Trophoblast cell (in vitro differentiated cells and primary cell): ENCODE results near the gene CDK2AP2.

Experiments
- DNase-seq, 2 donors: peaks; one replicate each; pipeline ENCODE4 v3.0.0-alpha.2; 2016
- H2AFZ ChIP-seq: 2 replicates; pipeline ENCODE4 v1.6.1; 2013; ENCODE audit warnings: low read length, moderate library complexity, mild to moderate bottlenecking; ENCODE audit not compliant: insufficient read depth, poor library complexity
- H2AK5ac ChIP-seq: 2 replicates; pipeline ENCODE4 v1.6.1; 2013; ENCODE audit warnings: mild to moderate bottlenecking, low read length
- H2BK120ac ChIP-seq: 2 replicates; pipeline ENCODE4 v1.6.1; 2013; ENCODE audit warnings: low read length, mild to moderate bottlenecking, moderate library complexity; ENCODE audit not compliant: insufficient read depth, poor library complexity
- H2BK12ac ChIP-seq: 2 replicates; pipeline ENCODE4 v1.6.1; 2013; ENCODE audit warnings: mild to moderate bottlenecking, low read length, moderate library complexity
- H2BK5ac ChIP-seq: 2 replicates; pipeline ENCODE4 v1.6.1; 2013; ENCODE audit warnings: low read length, low read depth, moderate library complexity, mild to moderate bottlenecking; ENCODE audit not compliant: poor library complexity
- H3K14ac ChIP-seq: 2 replicates; pipeline ENCODE4 v1.6.1; 2013; ENCODE audit warnings: mild to moderate bottlenecking, low read length
- H3K18ac ChIP-seq: 2 replicates; pipeline ENCODE4 v1.6.1; 2013; ENCODE audit warnings: mild to moderate bottlenecking, low read length
- H3K23ac ChIP-seq: 2 replicates; pipeline ENCODE4 v1.6.1; 2013; ENCODE audit warnings: low read length
- H3K27ac ChIP-seq: 2 replicates; pipeline ENCODE4 v1.5.1; 2013; ENCODE audit warnings: low read depth, mild to moderate bottlenecking, inconsistent platforms, low read length, moderate library complexity
- H3K27me3 ChIP-seq: 2 replicates; pipeline ENCODE4 v1.6.1; 2013; ENCODE audit warnings: inconsistent platforms, mild to moderate bottlenecking, low read length, moderate library complexity; ENCODE audit not compliant: insufficient read depth
- H3K36me3 ChIP-seq, 2 experiments: 1 replicate in 1 of 2; 2 replicates in 1 of 2; pipeline ENCODE4 v1.6.1; 2013; ENCODE audit warnings: low read length in 2 of 2, mild to moderate bottlenecking in 2 of 2, moderate library complexity in 1 of 2; ENCODE audit not compliant: insufficient read depth in 2 of 2, control insufficient read depth in 1 of 2
- H3K4ac ChIP-seq: 2 replicates; pipeline ENCODE4 v1.6.1; 2013; ENCODE audit warnings: low read depth, mild to moderate bottlenecking, low read length, moderate library complexity
- H3K4me1 ChIP-seq, 2 experiments: 1 replicate in 1 of 2; 2 replicates in 1 of 2; pipeline ENCODE4 v1.6.1; 2013; ENCODE audit warnings: low read length in 2 of 2, mild to moderate bottlenecking in 2 of 2, moderate library complexity in 1 of 2; ENCODE audit not compliant: insufficient read depth in 2 of 2, control insufficient read depth in 1 of 2
- H3K4me2 ChIP-seq: 2 replicates; pipeline ENCODE4 v1.6.1; 2013; ENCODE audit warnings: inconsistent platforms, mild to moderate bottlenecking, low read length, moderate library complexity
- H3K4me3 ChIP-seq: 2 replicates; pipeline ENCODE4 v1.5.1; 2013; ENCODE audit warnings: mild to moderate bottlenecking, low read depth, low read length, inconsistent platforms
- H3K79me1 ChIP-seq: one replicate; pipeline ENCODE4 v1.6.1; 2013; ENCODE audit warnings: low read length
- H3K79me2 ChIP-seq: 2 replicates; pipeline ENCODE4 v1.6.1; 2013; ENCODE audit warnings: low read length, mild to moderate bottlenecking; ENCODE audit not compliant: control insufficient read depth, insufficient read depth, poor library complexity
- H3K9ac ChIP-seq: 2 replicates; pipeline ENCODE4 v1.6.1; 2013; ENCODE audit warnings: mild to moderate bottlenecking, low read length
- H3K9me3 ChIP-seq: 2 replicates; pipeline ENCODE4 v1.6.1; 2013; ENCODE audit warnings: low read depth, mild to moderate bottlenecking, control low read depth, inconsistent platforms, low read length; ENCODE audit not compliant: insufficient read depth
- H4K12ac ChIP-seq: 2 replicates; pipeline ENCODE4 v1.6.1; 2013; ENCODE audit warnings: low read depth, mild to moderate bottlenecking, low read length, moderate library complexity
- H4K8ac ChIP-seq: 2 replicates; pipeline ENCODE4 v1.6.1; 2013; ENCODE audit warnings: low read depth, mild to moderate bottlenecking, low read length, moderate library complexity
- H4K91ac ChIP-seq: one replicate; pipeline ENCODE4 v1.6.1; 2013; ENCODE audit warnings: low read depth, mild to moderate bottlenecking, low read length, moderate library complexity
- WGBS: extraction: QIAGEN DNeasy Blood & Tissue Kit; methylation state at CpG from one replicate; pipeline ENCODE4 v1.1.7; 2013; ENCODE audit warnings: missing lambda C conversion rate; ENCODE audit not compliant: insufficient read length, insufficient coverage; ENCODE audit errors: extremely low coverage; 5-methylcytosine and 5-hydroxymethylcytosine counted together

Gene CDK2AP2

DNA sequence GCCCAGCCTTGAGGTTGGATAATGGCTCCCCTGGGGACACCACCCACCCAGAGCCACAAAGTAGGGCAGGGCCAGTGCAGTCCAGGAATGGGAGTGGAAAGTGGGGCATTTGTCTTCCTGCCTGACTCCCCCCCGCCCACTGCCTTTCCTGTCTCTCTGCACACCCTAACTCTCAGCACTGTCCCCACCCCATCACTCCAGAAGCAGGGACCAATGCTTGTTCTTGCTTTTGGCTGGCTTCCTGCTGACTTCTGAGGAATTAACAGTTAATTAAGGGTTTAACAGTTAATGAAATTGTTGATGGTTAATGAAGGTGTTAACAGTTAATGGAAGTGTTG, 7.5 kb downstream of the CDK2AP2 start:
- Histone ChIP-seq H3K9me3 (no peaks in the 10 kb centered on the region), H2BK5ac (no peak overlapping the region), H3K4me3 (no peak overlapping the region), H4K91ac (no peak overlapping the region), H3K4me1 (peaks cover 8 to 12% of the 10 kb centered on the region in 2 experiments), H3K18ac (no peak overlapping the region), H3K9ac (no peak overlapping the region), H2AFZ (no peak overlapping the region), H4K12ac (no peak overlapping the region), H2BK12ac (no peak overlapping the region), H4K8ac (no peak overlapping the region), H3K27ac (no peak overlapping the region), H3K4ac (no peak overlapping the region), H3K79me1 (peaks cover 8% of the 10 kb centered on the region), H2AK5ac (no peak overlapping the region), H2BK120ac (no peak overlapping the region), H3K79me2 (peaks cover 9% of the 10 kb centered on the region), H3K14ac (no peak overlapping the region), H3K27me3 (no peaks in the 10 kb centered on the region), H3K36me3 (peaks cover 66 to 68% of the 10 kb centered on the region in 2 experiments), H3K4me2 (no peak overlapping the region), H3K23ac (no peak overlapping the region)
- no CpG with 5 or more reads among the region's 1 CpG for WGBS
- DNase-seq = no peak

DNA sequence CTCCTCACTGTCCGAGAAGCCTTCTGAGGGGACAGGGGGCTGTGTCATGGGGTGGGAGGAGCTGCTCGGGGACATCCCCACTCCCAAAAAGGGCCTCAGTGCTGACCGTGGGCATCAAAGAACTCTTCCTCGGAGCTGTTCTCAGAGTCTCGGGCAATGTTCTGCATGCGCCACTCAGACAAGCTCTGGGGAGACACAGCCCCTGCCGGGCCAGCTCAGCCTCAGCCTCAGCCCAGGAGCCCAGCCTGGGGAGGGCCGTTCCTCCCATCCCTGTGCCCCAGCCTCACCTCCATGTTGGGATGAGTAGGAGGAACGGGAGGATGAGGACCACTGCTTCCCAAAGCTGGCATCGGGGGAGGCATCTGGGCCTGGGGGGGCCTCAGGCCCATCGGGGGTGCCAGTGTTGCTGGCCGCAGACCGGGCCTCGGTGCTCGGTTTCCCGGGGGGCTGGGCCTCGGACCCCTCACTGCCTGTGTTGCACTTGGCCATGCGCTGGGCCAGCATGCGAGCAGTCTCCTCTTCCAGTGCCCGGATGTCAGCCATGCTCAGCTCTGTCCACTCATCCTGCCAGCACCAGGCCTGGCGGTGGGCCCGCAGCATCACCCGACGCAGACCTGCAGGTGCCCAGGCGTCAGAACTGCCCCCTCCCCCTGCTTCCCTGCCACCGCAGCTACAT, 8.0 kb downstream of the CDK2AP2 start:
- Histone ChIP-seq H2AFZ (no peak overlapping the region), H2BK12ac (no peak overlapping the region), H3K18ac (no peak overlapping the region), H3K9me3 (no peaks in the 10 kb centered on the region), H3K79me2 (peaks cover 7% of the 10 kb centered on the region), H2BK5ac (no peak overlapping the region), H3K9ac (no peak overlapping the region), H3K27ac (no peak overlapping the region), H3K4ac (no peak overlapping the region), H3K4me1 (peaks cover 6 to 10% of the 10 kb centered on the region in 2 experiments), H3K23ac (no peak overlapping the region), H4K8ac (no peak overlapping the region), H2BK120ac (no peak overlapping the region), H4K91ac (no peak overlapping the region), H3K36me3 (peaks cover 71 to 73% of the 10 kb centered on the region in 2 experiments), H3K79me1 (peaks cover 5% of the 10 kb centered on the region), H4K12ac (no peak overlapping the region), H3K14ac (no peak overlapping the region), H3K27me3 (no peaks in the 10 kb centered on the region), H3K4me2 (no peak overlapping the region), H3K4me3 (no peak overlapping the region), H2AK5ac (no peak overlapping the region)
- no peak for DNase-seq
- WGBS = no CpG with 5 or more reads among the region's 26 CpGs

DNA sequence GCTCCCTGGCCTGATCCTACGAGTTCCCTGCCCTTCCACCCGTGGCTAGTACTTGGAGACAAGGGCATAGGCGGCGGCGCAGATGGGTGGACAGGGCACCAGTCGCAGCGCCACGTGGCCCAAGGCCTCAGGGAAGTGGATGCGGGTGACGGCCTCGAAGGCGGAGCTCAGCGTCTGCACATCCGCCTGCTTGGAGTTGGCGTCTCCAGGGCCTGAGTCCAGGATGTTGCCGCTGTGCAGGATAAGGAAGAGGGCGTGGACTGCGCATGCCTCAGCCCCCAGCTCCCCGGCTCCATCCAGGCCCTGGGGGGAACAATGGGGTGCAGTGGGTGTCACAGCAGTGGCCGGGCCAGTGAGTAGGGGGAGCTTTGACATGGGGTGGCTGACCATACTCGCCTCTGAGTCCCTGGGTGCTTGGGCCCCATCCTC, 9.4 kb downstream of the CDK2AP2 start:
- Histone ChIP-seq H3K9me3 (no peaks in the 10 kb centered on the region), H4K12ac (no peak overlapping the region), H2BK12ac (no peak overlapping the region), H3K4me2 (no peak overlapping the region), H3K27ac (no peak overlapping the region), H3K18ac (no peak overlapping the region), H3K9ac (no peak overlapping the region), H3K79me2 (peaks cover 2% of the 10 kb centered on the region), H3K4me3 (no peak overlapping the region), H2BK120ac (no peak overlapping the region), H3K79me1 (no peaks in the 10 kb centered on the region), H3K23ac (no peak overlapping the region), H3K4ac (no peak overlapping the region), H4K91ac (no peak overlapping the region), H4K8ac (no peak overlapping the region), H3K14ac (no peak overlapping the region), H3K4me1 (peaks cover 2 to 5% of the 10 kb centered on the region in 2 experiments), H2BK5ac (no peak overlapping the region), H3K27me3 (no peaks in the 10 kb centered on the region), H2AFZ (no peak overlapping the region), H3K36me3 (peaks cover 83 to 84% of the 10 kb centered on the region in 2 experiments), H2AK5ac (no peak overlapping the region)
- peak in 1 of 2 donors; percentile 45 for DNase-seq
- no CpG with 5 or more reads among the region's 21 CpGs for WGBS

DNA sequence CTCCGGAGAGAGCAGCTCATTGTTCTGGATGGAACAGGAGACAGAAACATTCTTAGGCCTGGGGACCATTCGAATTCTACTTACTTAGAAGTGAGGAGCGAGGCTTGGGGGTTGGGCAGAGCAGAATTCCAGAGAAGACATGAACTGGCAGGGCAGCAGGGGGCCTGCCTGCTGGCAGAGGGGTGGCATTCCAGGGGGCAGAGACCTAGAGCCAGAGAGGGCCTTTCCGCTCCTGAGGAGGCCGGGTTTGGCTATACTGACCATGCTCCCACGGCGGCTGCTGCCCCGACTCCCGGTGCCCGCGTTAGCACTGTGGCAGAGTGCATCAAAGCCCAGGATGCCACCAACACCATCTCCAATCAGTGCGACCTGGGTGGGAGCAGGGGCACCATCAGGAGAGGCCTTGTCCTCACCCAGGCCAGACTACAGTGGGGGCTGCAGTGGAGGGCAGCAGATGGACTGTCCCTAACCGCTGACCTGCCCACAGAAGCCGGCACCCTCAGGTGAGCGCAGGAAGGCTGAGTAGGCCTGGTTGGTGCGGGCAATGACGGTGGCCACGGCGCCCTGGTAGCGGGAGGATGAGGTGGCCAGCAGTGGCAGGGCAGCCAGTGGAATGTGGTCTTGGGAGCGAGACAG, 10.2 kb downstream of the CDK2AP2 start:
- WGBS = no CpG with 5 or more reads among the region's 21 CpGs
- DNase-seq = no peak
- H4K12ac ChIP-seq = no peak overlapping the region
- H3K4me1 ChIP-seq = no peaks in the 10 kb centered on the region
- H3K4me3 ChIP-seq = no peak overlapping the region
- no peak overlapping the region for H3K9ac ChIP-seq
- H3K36me3 ChIP-seq = peaks cover 86 to 91% of the 10 kb centered on the region in 2 experiments
- H2BK12ac ChIP-seq = no peak overlapping the region
- H2AFZ ChIP-seq = no peak overlapping the region
- H2BK5ac ChIP-seq = no peak overlapping the region
- no peak overlapping the region for H3K18ac ChIP-seq
- no peak overlapping the region for H3K4ac ChIP-seq
- H4K91ac ChIP-seq = no peak overlapping the region
- H3K79me1 ChIP-seq = no peaks in the 10 kb centered on the region
- H3K9me3 ChIP-seq = no peaks in the 10 kb centered on the region
- H3K14ac ChIP-seq = no peak overlapping the region
- H3K79me2 ChIP-seq = no peaks in the 10 kb centered on the region
- no peak overlapping the region for H2AK5ac ChIP-seq
- H3K4me2 ChIP-seq = no peak overlapping the region
- H2BK120ac ChIP-seq = no peak overlapping the region
- no peaks in the 10 kb centered on the region for H3K27me3 ChIP-seq
- no peak overlapping the region for H3K23ac ChIP-seq
- H3K27ac ChIP-seq = no peak overlapping the region
- H4K8ac ChIP-seq = no peak overlapping the region
